Neural progenitor cell (in vitro differentiated cells): ENCODE measurements around the gene AGPS. TPM values are rescaled to one million over a fixed set of nuclear protein-coding genes. Genes with fewer than 3 reads are reported as not detected.
A peak's percentile ranks its signal among the peaks of the same experiment; 100 is the strongest.

Experiments used
- DNase-seq: peaks from one replicate; pipeline ENCODE4 v3.0.0-alpha.2; 2016; ENCODE audit warnings: low spot score
- H2AFZ ChIP-seq: fragments of 200-600 bp; sonication (generic); replicated peaks from 2 replicates; pipeline ENCODE4 v1.6.1; 2016; ENCODE audit warnings: antibody characterized with exemption
- H3F3A ChIP-seq: fragments of 200-600 bp; sonication (generic); 2 replicates; pipeline ENCODE4 v1.6.1; 2016; ENCODE audit warnings: antibody characterized with exemption, low read depth
- H3K27ac ChIP-seq: fragments of 200-600 bp; sonication (generic); 2 replicates; pipeline ENCODE4 v1.5.1; 2016; ENCODE audit warnings: mild to moderate bottlenecking
- H3K27me3 ChIP-seq: fragments of 200-600 bp; sonication (generic); 2 replicates; pipeline ENCODE4 v1.6.1; 2016; ENCODE audit warnings: mild to moderate bottlenecking, moderate library complexity
- H3K36me3 ChIP-seq: fragments of 200-600 bp; sonication (generic); 2 replicates; pipeline ENCODE4 v1.5.1; 2016
- H3K4me1 ChIP-seq: fragments of 200-600 bp; sonication (generic); 2 replicates; pipeline ENCODE4 v1.6.1; 2016; ENCODE audit warnings: mixed run types
- H3K4me2 ChIP-seq: fragments of 200-600 bp; sonication (generic); 2 replicates; pipeline ENCODE4 v1.6.1; 2016
- H3K4me3 ChIP-seq: fragments of 200-600 bp; sonication (generic); 2 replicates; pipeline ENCODE4 v1.5.1; 2016
- H3K79me2 ChIP-seq: fragments of 200-600 bp; sonication (generic); 2 replicates; pipeline ENCODE4 v1.6.1; 2016; ENCODE audit warnings: low read depth
- H3K9ac ChIP-seq: fragments of 200-600 bp; sonication (generic); 2 replicates; pipeline ENCODE4 v1.6.1; 2016
- H3K9me3 ChIP-seq: fragments of 200-600 bp; sonication (generic); 2 replicates; pipeline ENCODE4 v1.5.1; 2016; ENCODE audit warnings: low read depth
- H4K20me1 ChIP-seq: fragments of 200-600 bp; sonication (generic); 2 replicates; pipeline ENCODE4 v1.6.1; 2016; ENCODE audit warnings: low read depth
- H3K27ac Mint-ChIP-seq: 3 replicates; pipeline ENCODE4 v1.8.0; 2021; ENCODE audit warnings: mixed read lengths
- H3K27me3 Mint-ChIP-seq: 2 replicates; pipeline ENCODE4 v1.8.0; 2022; ENCODE audit warnings: low read depth, mild to moderate bottlenecking, inconsistent platforms, moderate library complexity, mixed read lengths; ENCODE audit not compliant: insufficient read depth
- H3K36me3 Mint-ChIP-seq: 3 replicates; pipeline ENCODE4 v1.8.0; 2021; ENCODE audit warnings: mixed read lengths
- H3K4me1 Mint-ChIP-seq: 3 replicates; pipeline ENCODE4 v1.8.0; 2021; ENCODE audit warnings: mixed read lengths
- H3K4me3 Mint-ChIP-seq: 3 replicates; pipeline ENCODE4 v1.8.0; 2021; ENCODE audit warnings: mild to moderate bottlenecking, moderate library complexity, mixed read lengths
- H3K9me3 Mint-ChIP-seq: 3 replicates; pipeline ENCODE4 v1.8.0; 2020; ENCODE audit warnings: mixed read lengths
- EZH2 ChIP-seq: fragments of 200-600 bp; sonication (generic); IDR thresholded peaks from 2 replicates; pipeline ENCODE4 v1.6.1; 2017; ENCODE audit warnings: antibody characterized with exemption, mild to moderate bottlenecking, moderate library complexity
- EZH2phosphoT487 ChIP-seq: fragments of 200-600 bp; sonication (generic); IDR thresholded peaks from 2 replicates; pipeline ENCODE4 v1.6.1; 2017; ENCODE audit warnings: antibody characterized with exemption
- total RNA-seq: library from RNA; depleted of rRNA; stranded (reverse); fragments of >200 nt; gene quantifications from 2 replicates; pipeline ENCODE4 v1.2.3, GENCODE V29; 2015; ENCODE audit warnings: low replicate concordance
- TF ChIP-seq, protein P1 (sequence below): fragments of 200-600 bp; sonication (generic); IDR thresholded peaks from 2 replicates; pipeline ENCODE4 v1.5.1; 2017; ENCODE audit warnings: antibody characterized with exemption, mild to moderate bottlenecking

Gene AGPS
- total RNA-seq, 1 donor from 2014 or later: 63.5 TPM

DNA sequence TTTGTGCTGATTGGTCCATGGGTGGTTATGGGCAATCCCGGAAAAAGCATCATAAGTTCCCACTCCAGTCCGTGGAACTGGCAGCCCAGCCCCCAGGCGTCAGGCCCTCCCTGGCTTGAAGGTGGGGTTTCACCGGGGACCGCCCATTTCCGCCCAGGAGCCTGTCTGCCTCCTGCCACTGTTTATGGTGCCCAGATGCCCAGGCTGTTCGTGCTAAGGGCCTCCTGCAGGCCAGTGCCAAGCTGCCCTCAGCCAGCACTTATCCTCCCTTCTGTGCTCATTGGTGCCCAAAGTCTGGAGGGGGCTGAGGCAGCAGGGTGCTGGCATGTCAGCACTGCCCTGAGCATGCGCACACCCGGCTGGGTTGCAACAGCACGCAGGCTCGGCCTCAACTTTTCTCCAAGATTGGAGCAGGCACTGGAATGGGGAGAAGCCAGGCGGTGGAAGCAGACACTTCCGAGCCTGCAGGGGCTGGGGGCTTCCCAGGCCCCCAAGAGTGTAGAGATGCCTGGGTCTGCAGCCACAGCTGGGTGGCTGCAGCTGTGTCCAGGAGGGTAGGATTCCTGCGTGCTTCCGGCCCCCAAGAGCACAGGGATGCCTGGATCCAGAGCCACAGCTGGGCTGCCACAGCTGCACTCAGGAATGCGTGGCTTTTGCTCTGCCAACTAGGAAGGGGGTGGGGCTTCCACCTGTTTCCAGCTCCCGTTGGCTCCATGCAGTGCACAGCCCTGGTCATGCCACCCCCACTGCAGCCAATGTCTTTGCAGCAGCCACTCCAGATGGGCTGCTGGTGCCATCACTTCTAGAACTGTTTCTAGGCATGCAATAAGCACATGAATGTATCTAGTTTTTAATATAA lies 74.0 kb downstream of the AGPS start:
- no peaks in the 10 kb centered on the region for H3K79me2 ChIP-seq
- no peaks in the 10 kb centered on the region for H3F3A ChIP-seq
- H3K4me2 ChIP-seq: no peak overlapping the region
- Mint-ChIP-seq H3K4me3 (no peak overlapping the region), H3K27me3 (no peaks in the 10 kb centered on the region), H3K36me3 (peaks cover 33% of the 10 kb centered on the region), H3K27ac (no peak overlapping the region), H3K9me3 (peaks cover 3% of the 10 kb centered on the region), H3K4me1 (no peaks in the 10 kb centered on the region)
- DNase-seq: peak; percentile 55
- no peak overlapping the region for H3K9ac ChIP-seq
- no peak overlapping the region for H3K27ac ChIP-seq
- peaks cover 6% of the 10 kb centered on the region for H3K9me3 ChIP-seq
- peaks cover 10% of the 10 kb centered on the region for H3K36me3 ChIP-seq
- no peak overlapping the region for H2AFZ ChIP-seq
- TF ChIP-seq EZH2 (no peak), EZH2phosphoT487 (no peak)
- TF ChIP-seq, protein P1, sequence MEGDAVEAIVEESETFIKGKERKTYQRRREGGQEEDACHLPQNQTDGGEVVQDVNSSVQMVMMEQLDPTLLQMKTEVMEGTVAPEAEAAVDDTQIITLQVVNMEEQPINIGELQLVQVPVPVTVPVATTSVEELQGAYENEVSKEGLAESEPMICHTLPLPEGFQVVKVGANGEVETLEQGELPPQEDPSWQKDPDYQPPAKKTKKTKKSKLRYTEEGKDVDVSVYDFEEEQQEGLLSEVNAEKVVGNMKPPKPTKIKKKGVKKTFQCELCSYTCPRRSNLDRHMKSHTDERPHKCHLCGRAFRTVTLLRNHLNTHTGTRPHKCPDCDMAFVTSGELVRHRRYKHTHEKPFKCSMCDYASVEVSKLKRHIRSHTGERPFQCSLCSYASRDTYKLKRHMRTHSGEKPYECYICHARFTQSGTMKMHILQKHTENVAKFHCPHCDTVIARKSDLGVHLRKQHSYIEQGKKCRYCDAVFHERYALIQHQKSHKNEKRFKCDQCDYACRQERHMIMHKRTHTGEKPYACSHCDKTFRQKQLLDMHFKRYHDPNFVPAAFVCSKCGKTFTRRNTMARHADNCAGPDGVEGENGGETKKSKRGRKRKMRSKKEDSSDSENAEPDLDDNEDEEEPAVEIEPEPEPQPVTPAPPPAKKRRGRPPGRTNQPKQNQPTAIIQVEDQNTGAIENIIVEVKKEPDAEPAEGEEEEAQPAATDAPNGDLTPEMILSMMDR: no peak
- no peaks in the 10 kb centered on the region for H3K27me3 ChIP-seq
- H4K20me1 ChIP-seq: no peaks in the 10 kb centered on the region
- H3K4me3 ChIP-seq: no peak overlapping the region
- peaks cover 3% of the 10 kb centered on the region for H3K4me1 ChIP-seq

DNA sequence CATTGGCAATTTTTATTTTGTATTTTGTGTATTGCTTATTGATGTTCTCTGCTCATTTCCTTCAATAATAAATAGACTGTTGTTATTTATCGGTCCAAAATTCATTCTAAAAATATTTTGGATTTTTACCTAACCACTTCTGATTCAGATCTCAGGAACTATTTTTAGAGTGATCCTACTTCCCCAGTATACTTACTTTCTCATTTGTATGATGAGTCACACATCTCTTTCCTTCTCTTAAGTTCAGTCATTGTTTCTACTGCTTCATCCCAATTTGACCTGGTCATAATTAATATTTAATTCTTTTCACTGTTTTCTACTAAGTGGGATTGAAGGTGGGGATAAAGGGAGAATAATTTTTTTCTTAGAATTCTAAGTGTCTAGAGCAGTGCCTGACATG lies 75.1 kb downstream of the AGPS start:
- DNase-seq: no peak
- Mint-ChIP-seq H3K27ac (no peak overlapping the region), H3K4me1 (no peaks in the 10 kb centered on the region), H3K36me3 (peaks cover 36% of the 10 kb centered on the region), H3K9me3 (peaks cover 12% of the 10 kb centered on the region), H3K4me3 (no peak overlapping the region), H3K27me3 (no peaks in the 10 kb centered on the region)
- no peaks in the 10 kb centered on the region for H3K79me2 ChIP-seq
- H3K9ac ChIP-seq: no peak overlapping the region
- H2AFZ ChIP-seq: no peak overlapping the region
- H3K4me3 ChIP-seq: no peak overlapping the region
- no peaks in the 10 kb centered on the region for H3F3A ChIP-seq
- peaks cover 3% of the 10 kb centered on the region for H3K4me1 ChIP-seq
- no peak overlapping the region for H3K4me2 ChIP-seq
- no peaks in the 10 kb centered on the region for H4K20me1 ChIP-seq
- TF ChIP-seq, protein P1: no peak
- TF ChIP-seq EZH2phosphoT487: no peak
- no peak for TF ChIP-seq EZH2
- H3K27me3 ChIP-seq: no peaks in the 10 kb centered on the region
- H3K27ac ChIP-seq: no peak overlapping the region
- peaks cover 9% of the 10 kb centered on the region for H3K9me3 ChIP-seq
- H3K36me3 ChIP-seq: peaks cover 10% of the 10 kb centered on the region

DNA sequence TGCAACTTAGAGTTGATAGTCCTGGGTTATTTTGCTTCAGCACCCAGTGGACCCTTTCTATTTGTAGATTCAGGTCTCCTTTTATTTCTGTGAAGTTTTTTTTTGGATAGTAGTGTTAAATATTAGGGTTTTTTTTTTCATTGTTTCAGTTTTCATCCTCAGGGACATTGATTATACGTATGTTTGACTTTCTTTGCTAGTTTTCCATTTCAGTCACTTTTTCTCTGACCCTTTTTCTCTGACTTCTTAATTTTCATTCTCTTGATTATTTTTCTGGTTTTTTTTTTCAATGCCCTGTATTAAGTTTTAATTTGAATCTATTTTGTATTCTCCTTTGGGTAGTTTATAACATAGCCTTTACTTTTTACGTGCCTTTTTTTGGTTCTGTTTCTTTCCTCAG lies 79.4 kb downstream of the AGPS start:
- no peaks in the 10 kb centered on the region for H3K4me1 Mint-ChIP-seq
- Histone ChIP-seq H4K20me1 (no peaks in the 10 kb centered on the region), H3K36me3 (peaks cover 16% of the 10 kb centered on the region), H3K27me3 (no peaks in the 10 kb centered on the region), H3F3A (no peaks in the 10 kb centered on the region), H3K4me1 (no peaks in the 10 kb centered on the region), H3K9me3 (peaks cover 9% of the 10 kb centered on the region), H2AFZ (no peak overlapping the region), H3K27ac (no peak overlapping the region), H3K4me2 (no peak overlapping the region), H3K4me3 (no peak overlapping the region), H3K79me2 (no peaks in the 10 kb centered on the region), H3K9ac (no peak overlapping the region)
- H3K27me3 Mint-ChIP-seq: no peaks in the 10 kb centered on the region
- no peak overlapping the region for H3K4me3 Mint-ChIP-seq
- TF ChIP-seq EZH2 (no peak), EZH2phosphoT487 (no peak)
- TF ChIP-seq, protein P1: no peak
- peaks cover 29% of the 10 kb centered on the region for H3K36me3 Mint-ChIP-seq
- no peak for DNase-seq
- H3K9me3 Mint-ChIP-seq: peaks cover 14% of the 10 kb centered on the region
- no peak overlapping the region for H3K27ac Mint-ChIP-seq
